Panc1 (cell line): ENCODE results near the gene BCL11B.

Source experiments
- POLR2AphosphoS5 ChIP-seq: IDR thresholded peaks from 2 replicates; pipeline ENCODE4 v1.6.1; 2012; ENCODE audit warnings: mild to moderate bottlenecking, low read depth, low read length, moderate library complexity
- SIN3A ChIP-seq: IDR thresholded peaks from 2 replicates; pipeline ENCODE4 v1.6.1; 2012; ENCODE audit warnings: low read depth, mild to moderate bottlenecking, low read length, moderate library complexity, borderline replicate concordance; ENCODE audit not compliant: insufficient read depth
- TCF7L2 ChIP-seq: IDR thresholded peaks from 2 replicates; pipeline ENCODE4 v1.6.1; 2011; ENCODE audit warnings: mild to moderate bottlenecking, low read depth, low read length, inconsistent platforms
- TF ChIP-seq, protein P1 (sequence below): fragments of 450-650 bp; IDR thresholded peaks from 2 replicates; pipeline ENCODE4 v1.5.1; 2017; ENCODE audit warnings: mild to moderate bottlenecking
- TF ChIP-seq, protein P2 (sequence below), 2 experiments: IDR thresholded peaks; 2 replicates each; pipeline ENCODE4 v1.6.1; 2011 to 2012; ENCODE audit warnings: low read depth in 2 of 2, control low read depth in 1 of 2, low read length in 1 of 2, mild to moderate bottlenecking in 1 of 2, moderate library complexity in 1 of 2; ENCODE audit not compliant: insufficient read depth in 1 of 2

DNA sequence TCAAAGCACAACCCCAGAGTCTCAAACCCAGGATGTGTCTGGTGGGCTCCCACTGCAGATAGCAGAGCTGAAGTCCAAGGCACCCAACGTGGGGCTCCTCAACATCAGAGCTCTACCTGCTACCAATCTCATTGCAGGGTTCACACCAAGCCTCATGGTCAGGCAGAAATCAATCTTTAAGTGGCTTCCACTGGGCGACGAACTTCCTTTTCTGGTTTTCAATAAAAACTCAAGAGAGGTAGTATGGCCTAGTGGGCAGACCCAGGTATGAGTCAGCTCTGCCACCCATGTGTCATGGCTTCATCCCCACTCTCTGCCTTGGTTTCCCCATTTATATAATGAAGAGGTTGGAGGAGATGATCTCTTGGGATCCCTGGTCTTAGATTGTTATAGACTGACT is 47.0 kb downstream of the BCL11B start:
- TF ChIP-seq, protein P1, sequence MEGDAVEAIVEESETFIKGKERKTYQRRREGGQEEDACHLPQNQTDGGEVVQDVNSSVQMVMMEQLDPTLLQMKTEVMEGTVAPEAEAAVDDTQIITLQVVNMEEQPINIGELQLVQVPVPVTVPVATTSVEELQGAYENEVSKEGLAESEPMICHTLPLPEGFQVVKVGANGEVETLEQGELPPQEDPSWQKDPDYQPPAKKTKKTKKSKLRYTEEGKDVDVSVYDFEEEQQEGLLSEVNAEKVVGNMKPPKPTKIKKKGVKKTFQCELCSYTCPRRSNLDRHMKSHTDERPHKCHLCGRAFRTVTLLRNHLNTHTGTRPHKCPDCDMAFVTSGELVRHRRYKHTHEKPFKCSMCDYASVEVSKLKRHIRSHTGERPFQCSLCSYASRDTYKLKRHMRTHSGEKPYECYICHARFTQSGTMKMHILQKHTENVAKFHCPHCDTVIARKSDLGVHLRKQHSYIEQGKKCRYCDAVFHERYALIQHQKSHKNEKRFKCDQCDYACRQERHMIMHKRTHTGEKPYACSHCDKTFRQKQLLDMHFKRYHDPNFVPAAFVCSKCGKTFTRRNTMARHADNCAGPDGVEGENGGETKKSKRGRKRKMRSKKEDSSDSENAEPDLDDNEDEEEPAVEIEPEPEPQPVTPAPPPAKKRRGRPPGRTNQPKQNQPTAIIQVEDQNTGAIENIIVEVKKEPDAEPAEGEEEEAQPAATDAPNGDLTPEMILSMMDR, result no peak
- TF ChIP-seq, protein P2, sequence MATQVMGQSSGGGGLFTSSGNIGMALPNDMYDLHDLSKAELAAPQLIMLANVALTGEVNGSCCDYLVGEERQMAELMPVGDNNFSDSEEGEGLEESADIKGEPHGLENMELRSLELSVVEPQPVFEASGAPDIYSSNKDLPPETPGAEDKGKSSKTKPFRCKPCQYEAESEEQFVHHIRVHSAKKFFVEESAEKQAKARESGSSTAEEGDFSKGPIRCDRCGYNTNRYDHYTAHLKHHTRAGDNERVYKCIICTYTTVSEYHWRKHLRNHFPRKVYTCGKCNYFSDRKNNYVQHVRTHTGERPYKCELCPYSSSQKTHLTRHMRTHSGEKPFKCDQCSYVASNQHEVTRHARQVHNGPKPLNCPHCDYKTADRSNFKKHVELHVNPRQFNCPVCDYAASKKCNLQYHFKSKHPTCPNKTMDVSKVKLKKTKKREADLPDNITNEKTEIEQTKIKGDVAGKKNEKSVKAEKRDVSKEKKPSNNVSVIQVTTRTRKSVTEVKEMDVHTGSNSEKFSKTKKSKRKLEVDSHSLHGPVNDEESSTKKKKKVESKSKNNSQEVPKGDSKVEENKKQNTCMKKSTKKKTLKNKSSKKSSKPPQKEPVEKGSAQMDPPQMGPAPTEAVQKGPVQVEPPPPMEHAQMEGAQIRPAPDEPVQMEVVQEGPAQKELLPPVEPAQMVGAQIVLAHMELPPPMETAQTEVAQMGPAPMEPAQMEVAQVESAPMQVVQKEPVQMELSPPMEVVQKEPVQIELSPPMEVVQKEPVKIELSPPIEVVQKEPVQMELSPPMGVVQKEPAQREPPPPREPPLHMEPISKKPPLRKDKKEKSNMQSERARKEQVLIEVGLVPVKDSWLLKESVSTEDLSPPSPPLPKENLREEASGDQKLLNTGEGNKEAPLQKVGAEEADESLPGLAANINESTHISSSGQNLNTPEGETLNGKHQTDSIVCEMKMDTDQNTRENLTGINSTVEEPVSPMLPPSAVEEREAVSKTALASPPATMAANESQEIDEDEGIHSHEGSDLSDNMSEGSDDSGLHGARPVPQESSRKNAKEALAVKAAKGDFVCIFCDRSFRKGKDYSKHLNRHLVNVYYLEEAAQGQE (IDR thresholded peaks at IDR 0.05; ENCODE audit: insufficient read depth in 1 of 2, low read depth in 2 of 2, low read length in 1 of 2), result no peak
- TF ChIP-seq POLR2AphosphoS5 (no peak), SIN3A (no peak), TCF7L2 (no peak)
